HG02798 (cell line): ENCODE data around the gene SMARCA2.

ENCODE experiments used
- ATAC-seq: cut with Tn5 transposase; IDR thresholded peaks from one replicate; pipeline ENCODE4 v1.9.1; 2021; ENCODE audit warnings: mild to moderate bottlenecking; ENCODE audit not compliant: unreplicated experiment, poor library complexity

SMARCA2 gene

GRCh38 chr9:2015581-2016407 is 647 bp downstream of the SMARCA2 start:
- peak; percentile 0 for ATAC-seq

- ATAC-seq, result peak; percentile 4
These were observed 1.5 kb downstream of the SMARCA2 start for GRCh38 chr9:2016408-2017330.

GRCh38 chr9:2017331-2018161 is 2.4 kb downstream of the SMARCA2 start:
- peak; percentile 36 for ATAC-seq

- ATAC-seq, result no peak
These were observed 3.1 kb downstream of the SMARCA2 start for GRCh38 chr9:2018162-2018643.

GRCh38 chr9:2018764-2019558 is 3.8 kb downstream of the SMARCA2 start:
- no peak for ATAC-seq

GRCh38 chr9:2019723-2020122 is 4.6 kb downstream of the SMARCA2 start:
- ATAC-seq, result no peak

- ATAC-seq, result no peak
These were observed 6.6 kb downstream of the SMARCA2 start for GRCh38 chr9:2021731-2022130.

GRCh38 chr9:2022560-2022959 is 7.4 kb downstream of the SMARCA2 start:
- ATAC-seq, result no peak

GRCh38 chr9:2023042-2023441 is 7.9 kb downstream of the SMARCA2 start:
- no peak for ATAC-seq

GRCh38 chr9:2023532-2023931 is 8.4 kb downstream of the SMARCA2 start:
- peak; percentile 40 for ATAC-seq

GRCh38 chr9:2024888-2025782 is 10.0 kb downstream of the SMARCA2 start:
- ATAC-seq, result no peak

- no peak for ATAC-seq
These were observed 11.3 kb downstream of the SMARCA2 start for GRCh38 chr9:2026220-2026997.

- no peak for ATAC-seq
These were observed 12.5 kb downstream of the SMARCA2 start for GRCh38 chr9:2027543-2028160.

GRCh38 chr9:2028888-2029287 is 13.7 kb downstream of the SMARCA2 start:
- ATAC-seq, result no peak

GRCh38 chr9:2029666-2030170 is 14.6 kb downstream of the SMARCA2 start:
- no peak for ATAC-seq

- ATAC-seq, result no peak
These were observed 17.1 kb downstream of the SMARCA2 start for GRCh38 chr9:2032234-2032633.

- no peak for ATAC-seq
These were observed 21.7 kb downstream of the SMARCA2 start for GRCh38 chr9:2036844-2037243.
